HCT116 (cell line): Measurements from ENCODE around the gene LY6G6F. TPM values are rescaled to one million over a fixed set of nuclear protein-coding genes. Genes with fewer than 3 reads are reported as not detected.

Experiments
- ATAC-seq: fragments of 200-7000 bp; cut with Tn5 transposase; 2 replicates; pipeline ENCODE4 v1.9.1; 2020; ENCODE audit warnings: mild to moderate bottlenecking, moderate library complexity
- BruUV-seq: library from RNA; stranded (reverse); fragments of 400-500 nt; replicated peaks from 2 replicates; lab custom pipeline; 2021; lab: Mats Ljungman, UMichigan
- CTCF ChIA-PET: fragments of 300-600 bp; sonication (Branson Sonifier 250); formaldehyde crosslinking; loops from one replicate; lab custom pipeline; 2021; ENCODE audit warnings: antibody characterized with exemption; lab: Charles Lee
- POLR2A ChIA-PET: fragments of 300-600, 350-600 bp; sonication (Branson Sonifier 250); formaldehyde crosslinking; loops from one replicate; lab custom pipeline; 2021; ENCODE audit warnings: antibody characterized with exemption; lab: Charles Lee
- RAD21 ChIA-PET, 2 experiments: fragments of 300-600 bp; sonication (Branson Sonifier 250); formaldehyde crosslinking; loops; one replicate each; lab custom pipeline; 2023; ENCODE audit warnings: low total read pairs in 2 of 2; ENCODE audit not compliant: uncharacterized antibody in 2 of 2, unreplicated experiment in 2 of 2, low non-redundant PET in 1 of 2; lab: Charles Lee
- DNase-seq: peaks from one replicate; pipeline ENCODE4 v3.0.0-alpha.2; 2010; ENCODE audit warnings: low read depth, low spot score
- H2AFZ ChIP-seq: fragments of 200-600 bp; shearing (Covaris generic), sonication (generic); 2 replicates; pipeline ENCODE4 v1.6.1; 2017; ENCODE audit warnings: low read depth, mixed run types, mixed read lengths, antibody characterized with exemption, low read length; ENCODE audit not compliant: poor library complexity, severe bottlenecking
- H3K27ac ChIP-seq: 2 replicates; pipeline ENCODE4 v1.5.1; 2012; ENCODE audit warnings: low read depth, low read length
- H3K27me3 ChIP-seq: fragments of 200-600 bp; sonication (generic); 2 replicates; pipeline ENCODE4 v1.6.1; 2016; ENCODE audit warnings: mixed run types, low read length, mixed read lengths; ENCODE audit not compliant: insufficient read depth
- H3K36me3 ChIP-seq, 2 experiments: fragments of 200-500 bp in 1 of 2; fragments of 200-600 bp in 1 of 2; sonication (Bioruptor generic) in 1 of 2; sonication (generic) in 1 of 2; 2 replicates each; pipeline versions ENCODE4 v1.5.1 to v1.6.1; 2014 to 2016; ENCODE audit warnings: low read length in 2 of 2, inconsistent platforms in 1 of 2, mixed read lengths in 1 of 2, mixed run types in 1 of 2; ENCODE audit not compliant: insufficient read depth in 2 of 2, control insufficient read depth in 1 of 2
- H3K4me1 ChIP-seq, 2 experiments: fragments of 200-600 bp in 1 of 2; sonication (generic) in 1 of 2; 2 replicates each; pipeline versions ENCODE4 v1.5.1 to v1.6.1; 2012 to 2017; ENCODE audit warnings: low read length in 2 of 2, inconsistent platforms in 1 of 2, mild to moderate bottlenecking in 1 of 2, mixed read lengths in 1 of 2, mixed run types in 1 of 2, moderate library complexity in 1 of 2; ENCODE audit not compliant: insufficient read depth in 2 of 2, control insufficient read depth in 1 of 2
- H3K4me2 ChIP-seq: fragments of 200-600 bp; sonication (generic); 2 replicates; pipeline ENCODE4 v1.6.1; 2017; ENCODE audit warnings: mixed run types, low read length, mixed read lengths
- H3K4me3 ChIP-seq, 2 experiments: fragments of 200-600 bp in 1 of 2; sonication (generic) in 1 of 2; replicated peaks in 1 of 2; 2 replicates each; pipeline ENCODE4 v1.5.1; 2011 to 2016; ENCODE audit warnings: low read length in 2 of 2, control low read depth in 1 of 2, low read depth in 1 of 2, mild to moderate bottlenecking in 1 of 2, mixed read lengths in 1 of 2, mixed run types in 1 of 2
- H3K79me2 ChIP-seq: fragments of 200-600 bp; sonication (generic); 2 replicates; pipeline ENCODE4 v1.6.1; 2017; ENCODE audit warnings: mild to moderate bottlenecking, mixed run types, low read length, moderate library complexity, mixed read lengths; ENCODE audit not compliant: insufficient read depth
- H3K9ac ChIP-seq: fragments of 200-600 bp; sonication (generic); 2 replicates; pipeline ENCODE4 v1.6.1; 2016; ENCODE audit warnings: low read length, mixed read lengths
- H3K9me2 ChIP-seq: fragments of 200-600 bp; sonication (generic), shearing (Covaris generic); 2 replicates; pipeline ENCODE4 v1.6.1; 2017; ENCODE audit warnings: mixed run types, mild to moderate bottlenecking, moderate library complexity; ENCODE audit not compliant: insufficient read depth
- H3K9me3 ChIP-seq, 2 experiments: fragments of 200-500 bp in 1 of 2; fragments of 200-600 bp in 1 of 2; sonication (Bioruptor generic) in 1 of 2; sonication (generic) in 1 of 2; 2 replicates each; pipeline ENCODE4 v1.6.1; 2014 to 2017; ENCODE audit warnings: low read length in 2 of 2, mixed read lengths in 2 of 2, inconsistent platforms in 1 of 2, low read depth in 1 of 2, mild to moderate bottlenecking in 1 of 2, mixed run types in 1 of 2, moderate library complexity in 1 of 2; ENCODE audit not compliant: control insufficient read depth in 1 of 2, insufficient read depth in 1 of 2
- H4K20me1 ChIP-seq: fragments of 200-600 bp; sonication (generic), shearing (Covaris generic); 2 replicates; pipeline ENCODE4 v1.6.1; 2017; ENCODE audit warnings: mixed run types, mild to moderate bottlenecking, moderate library complexity; ENCODE audit not compliant: insufficient read depth
- POLR2AphosphoS5 ChIP-seq: IDR thresholded peaks from 2 replicates; pipeline ENCODE4 v1.6.1; 2011; ENCODE audit warnings: mild to moderate bottlenecking, low read depth, low read length, moderate library complexity
- SIN3A ChIP-seq: IDR thresholded peaks from 2 replicates; pipeline ENCODE4 v1.6.1; 2012; ENCODE audit warnings: low read depth
- TCF7L2 ChIP-seq: IDR thresholded peaks from 2 replicates; pipeline ENCODE4 v1.7.0; 2011; ENCODE audit warnings: borderline replicate concordance, inconsistent platforms; ENCODE audit not compliant: insufficient read depth, insufficient read length; ENCODE audit errors: extremely low read depth
- YY1 ChIP-seq: IDR thresholded peaks from 2 replicates; pipeline ENCODE4 v1.6.1; 2011; ENCODE audit warnings: low read length, low read depth, moderate library complexity, mild to moderate bottlenecking; ENCODE audit not compliant: insufficient replicate concordance; ENCODE audit errors: extremely low read depth
- intact Hi-C: fragments of 100-400 bp; cut with micrococcal nuclease; formaldehyde crosslinking; loops from 2 replicates; pipeline ENCODE4 v1.10.0; 2022
- total RNA-seq: library from RNA; stranded (reverse); gene quantifications from one replicate; pipeline ENCODE4 v1.2.1, GENCODE V29; 2021; ENCODE audit not compliant: unreplicated experiment
- TF ChIP-seq, protein P1 (sequence below): IDR thresholded peaks from 2 replicates; pipeline ENCODE4 v1.6.1; 2012
- TF ChIP-seq, protein P2 (sequence below): IDR thresholded peaks from 2 replicates; pipeline ENCODE4 v1.6.1; 2011; ENCODE audit warnings: mild to moderate bottlenecking, low read length, moderate library complexity; ENCODE audit not compliant: insufficient replicate concordance; ENCODE audit errors: extremely low read depth

The LY6G6F gene
- total RNA-seq, 1 experiment from 2014 or later, result not detected

DNA sequence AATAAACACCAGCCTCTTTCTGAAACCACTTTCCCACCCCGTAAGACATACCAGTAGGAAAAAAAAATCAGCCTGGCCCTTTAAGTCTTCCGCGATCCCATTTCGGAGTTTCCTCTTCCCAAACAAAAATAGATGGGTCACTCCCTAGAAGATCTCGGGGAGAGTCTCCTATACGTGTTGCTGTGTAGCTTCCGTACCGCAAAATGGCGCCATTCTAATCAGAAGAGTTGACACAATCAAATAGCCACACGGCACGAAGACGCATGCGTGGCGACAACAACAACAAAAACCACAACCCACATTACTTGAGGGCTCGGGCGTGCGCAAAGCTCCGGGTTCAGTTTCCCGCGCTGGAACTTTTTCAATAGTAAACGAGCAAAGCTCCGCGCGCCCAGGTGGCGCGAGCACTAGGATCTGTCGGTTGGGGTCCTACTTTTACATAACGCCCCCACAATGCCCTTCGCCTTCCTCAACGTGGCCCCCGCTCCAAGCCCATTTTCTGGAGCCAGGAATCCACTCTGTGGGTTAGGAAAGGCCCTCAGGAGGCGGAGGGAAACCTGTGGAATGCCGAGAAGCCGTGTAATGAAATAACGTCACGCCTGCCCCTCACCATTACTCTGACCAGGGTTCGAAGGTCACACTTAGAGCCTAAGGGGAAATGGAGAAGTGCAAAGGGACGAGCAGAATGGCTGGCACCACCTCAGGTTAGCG is 41.7 kb upstream of the LY6G6F start, which contains the start of gene GPANK1:
Gene GPANK1 (minus strand): TSS at position 208 of the 711 bp plus-strand sequence. CDS start 519 bp downstream, outside the sequence.
- Histone ChIP-seq H3K27me3 (no peaks in the 10 kb centered on the region), H3K36me3 (peaks cover 28 to 44% of the 10 kb centered on the region in 2 experiments), H3K4me1 (peaks cover 14 to 38% of the 10 kb centered on the region in 2 experiments; a peak in 3 of 4 replicates), H3K9me2 (no peaks in the 10 kb centered on the region), H4K20me1 (no peaks in the 10 kb centered on the region), H3K9ac (peak within 1 kb of the TSS; percentile 90), H2AFZ (no peak within 1 kb of the TSS), H3K27ac (peak within 1 kb of the TSS; percentile 90), H3K79me2 (peaks cover 58% of the 10 kb centered on the region), H3K4me2 (peak within 1 kb of the TSS; percentile 83), H3K9me3 (no peaks in the 10 kb centered on the region), H3K4me3 (peak within 1 kb of the TSS; percentile 97 to 99)
- intact Hi-C loops, result loop anchor here (1.0 to 5.0 kb wide), 5 partner anchors 72 to 263 kb away; partner anchors contain the start of genes ATP6V1G2, CLIC1, DDX39B and EHMT2
- POLR2A ChIA-PET, result interaction anchor here (0.6 to 3.9 kb wide), 12 partner anchors 10 to 518 kb away, joined by 3 to 32 read pairs (median 4); partner anchors contain the start of genes ABHD16A, APOM, ATP6V1G2 and BAG6
- peak; percentile 93 for DNase-seq
- CTCF ChIA-PET, result interaction anchor here (0.9 to 1.1 kb wide), 2 partner anchors 67 to 73 kb away, joined by 4 read pairs; no protein-coding TSS in a partner anchor
- RAD21 ChIA-PET, result interaction anchor here in 1 of 2 experiments (0.6 kb wide), 1 partner anchor 118 kb away, joined by 3 read pairs; the partner anchor contains the start of gene ATP6V1G2
- TF ChIP-seq SIN3A (no peak), YY1 (peak; percentile 97), TCF7L2 (peak; percentile 19), POLR2AphosphoS5 (peak; percentile 61)
- TF ChIP-seq, protein P1, sequence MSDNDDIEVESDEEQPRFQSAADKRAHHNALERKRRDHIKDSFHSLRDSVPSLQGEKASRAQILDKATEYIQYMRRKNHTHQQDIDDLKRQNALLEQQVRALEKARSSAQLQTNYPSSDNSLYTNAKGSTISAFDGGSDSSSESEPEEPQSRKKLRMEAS, result no peak
- TF ChIP-seq, protein P2, sequence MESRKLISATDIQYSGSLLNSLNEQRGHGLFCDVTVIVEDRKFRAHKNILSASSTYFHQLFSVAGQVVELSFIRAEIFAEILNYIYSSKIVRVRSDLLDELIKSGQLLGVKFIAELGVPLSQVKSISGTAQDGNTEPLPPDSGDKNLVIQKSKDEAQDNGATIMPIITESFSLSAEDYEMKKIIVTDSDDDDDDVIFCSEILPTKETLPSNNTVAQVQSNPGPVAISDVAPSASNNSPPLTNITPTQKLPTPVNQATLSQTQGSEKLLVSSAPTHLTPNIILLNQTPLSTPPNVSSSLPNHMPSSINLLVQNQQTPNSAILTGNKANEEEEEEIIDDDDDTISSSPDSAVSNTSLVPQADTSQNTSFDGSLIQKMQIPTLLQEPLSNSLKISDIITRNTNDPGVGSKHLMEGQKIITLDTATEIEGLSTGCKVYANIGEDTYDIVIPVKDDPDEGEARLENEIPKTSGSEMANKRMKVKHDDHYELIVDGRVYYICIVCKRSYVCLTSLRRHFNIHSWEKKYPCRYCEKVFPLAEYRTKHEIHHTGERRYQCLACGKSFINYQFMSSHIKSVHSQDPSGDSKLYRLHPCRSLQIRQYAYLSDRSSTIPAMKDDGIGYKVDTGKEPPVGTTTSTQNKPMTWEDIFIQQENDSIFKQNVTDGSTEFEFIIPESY, result no peak
- peak; percentile 45 for ATAC-seq
- no TSS peak for BruUV-seq
